CD4-positive, alpha-beta T cell (primary cell): Measurements from ENCODE around the gene EXO5. TPM values are rescaled to one million over a fixed set of nuclear protein-coding genes. Genes with fewer than 3 reads are reported as not detected.

Experiments
- ATAC-seq: fragments of 200-7000 bp; cut with Tn5 transposase; one replicate; pipeline ENCODE4 v1.10.0; 2022; ENCODE audit warnings: mild to moderate bottlenecking; ENCODE audit not compliant: poor library complexity
- CTCF ChIA-PET: fragments of 350-600 bp; sonication (Branson Sonifier 250); formaldehyde crosslinking; loops from one replicate; lab custom pipeline; 2021; ENCODE audit warnings: antibody characterized with exemption, inconsistent platforms; lab: Charles Lee
- POLR2A ChIA-PET: fragments of 350-600 bp; sonication (Branson Sonifier 250); formaldehyde crosslinking; loops from one replicate; lab custom pipeline; 2021; ENCODE audit warnings: antibody characterized with exemption, inconsistent platforms; lab: Charles Lee
- DNase-seq, 14 experiments: peaks; one replicate each; pipeline ENCODE4 v3.0.0-alpha.2; 2013 to 2020; ENCODE audit warnings: mixed read lengths in 2 of 14
- H3K27ac ChIP-seq, 2 donors: one replicate each; pipeline versions ENCODE4 v1.5.1 to v1.7.0; 2013; ENCODE audit warnings: low read length in 2 of 2, low read depth in 1 of 2, mild to moderate bottlenecking in 1 of 2
- H3K27me3 ChIP-seq, 2 experiments: 1 replicate in 1 of 2; 2 replicates in 1 of 2; pipeline versions ENCODE4 v1.6.1 to v1.7.0; 2013; ENCODE audit warnings: low read length in 2 of 2, control low read depth in 1 of 2, mild to moderate bottlenecking in 1 of 2, moderate library complexity in 1 of 2; ENCODE audit not compliant: insufficient read depth in 2 of 2, control insufficient read depth in 1 of 2
- H3K36me3 ChIP-seq: one replicate; pipeline ENCODE4 v1.6.1; 2013; ENCODE audit warnings: low read length, control low read depth; ENCODE audit not compliant: insufficient read depth
- H3K4me1 ChIP-seq: one replicate; pipeline ENCODE4 v1.6.1; 2013; ENCODE audit warnings: low read length, control low read depth; ENCODE audit not compliant: insufficient read depth
- H3K4me3 ChIP-seq: one replicate; pipeline ENCODE4 v1.5.1; 2013; ENCODE audit warnings: mild to moderate bottlenecking, low read length, moderate library complexity
- H3K9me3 ChIP-seq, 2 experiments: 1 replicate in 1 of 2; 2 replicates in 1 of 2; pipeline versions ENCODE4 v1.6.1 to v1.7.0; 2013; ENCODE audit warnings: low read length in 2 of 2, mild to moderate bottlenecking in 2 of 2, control low read depth in 1 of 2, moderate library complexity in 1 of 2; ENCODE audit not compliant: control insufficient read depth in 1 of 2, insufficient read depth in 1 of 2
- H3K27ac Mint-ChIP-seq: one replicate; pipeline ENCODE4 v1.8.0; 2020; ENCODE audit warnings: mixed read lengths
- H3K27me3 Mint-ChIP-seq: one replicate; pipeline ENCODE4 v1.8.0; 2021; ENCODE audit warnings: mixed read lengths
- H3K36me3 Mint-ChIP-seq: one replicate; pipeline ENCODE4 v1.8.0; 2021; ENCODE audit warnings: low read depth, mixed read lengths
- H3K4me1 Mint-ChIP-seq: one replicate; pipeline ENCODE4 v1.8.0; 2021; ENCODE audit warnings: low read depth, mixed read lengths
- H3K4me3 Mint-ChIP-seq: one replicate; pipeline ENCODE4 v1.8.0; 2020; ENCODE audit warnings: mild to moderate bottlenecking, mixed read lengths
- H3K9me3 Mint-ChIP-seq: one replicate; pipeline ENCODE4 v1.8.0; 2020; ENCODE audit warnings: mixed read lengths
- CTCF ChIP-seq: fragments of 200-600 bp; IDR thresholded peaks from one replicate; pipeline ENCODE4 v1.8.0; 2022; ENCODE audit warnings: antibody characterized with exemption, mild to moderate bottlenecking
- intact Hi-C, 2 experiments: fragments of 100-400 bp; cut with DNase I in 1 of 2; cut with micrococcal nuclease in 1 of 2; formaldehyde crosslinking; loops; one replicate each; pipeline versions ENCODE4 v1.15.1 to v1.9.0; 2023 to 2025; cut with DNase I, micrococcal nuclease
- total RNA-seq, 174 experiments: library from RNA in 2 of 174; stranded (reverse) in 2 of 174; gene quantifications; one replicate each; pipeline ENCODE4 v1.2.3 and lab custom pipeline; 2021 to 2026

The EXO5 gene
- total RNA-seq, 2 experiments from 2014 or later = 4.5 to 4.9 TPM

GRCh38 chr1:40532062-40532389 is 23.5 kb downstream of the EXO5 start:
- Histone ChIP-seq H3K27ac (peak overlapping the region; percentile 36 to 66), H3K9me3 (peaks cover 0 to 5% of the 10 kb centered on the region in 2 experiments), H3K4me3 (peak overlapping the region; percentile 80), H3K27me3 (no peaks in the 10 kb centered on the region), H3K36me3 (peaks cover 4% of the 10 kb centered on the region), H3K4me1 (peaks cover 12% of the 10 kb centered on the region)
- POLR2A ChIA-PET = interaction anchor here (1.0 to 2.8 kb wide), 10 partner anchors 23 to 492 kb away, joined by 3 to 13 read pairs (median 4); partner anchors contain the start of genes CITED4, EXO5, NFYC and ZFP69
- ATAC-seq (no peak), DNase-seq (no peak)
- intact Hi-C loops = loop anchor here in 1 of 2 experiments (5.0 kb wide), 5 partner anchors 135 to 650 kb away; partner anchors contain the start of genes CAP1, RIMS3, TRIT1 and ZMPSTE24
- TF ChIP-seq CTCF = no peak
- Mint-ChIP-seq H3K27me3 (peaks cover 7% of the 10 kb centered on the region), H3K4me3 (peak overlapping the region; percentile 95), H3K4me1 (peaks cover 28% of the 10 kb centered on the region), H3K27ac (peak overlapping the region; percentile 78), H3K9me3 (peaks cover 3% of the 10 kb centered on the region), H3K36me3 (peaks cover 22% of the 10 kb centered on the region)
- CTCF ChIA-PET = interaction anchor here (1.1 to 3.0 kb wide), 5 partner anchors 19 to 127 kb away, joined by 3 to 10 read pairs (median 6); partner anchors contain the start of genes EXO5 and ZFP69B

- peak in 5 of 14 experiments; percentile 1 to 63 (median 50) for DNase-seq
- POLR2A ChIA-PET = interaction anchor here (0.7 to 2.8 kb wide), 2 partner anchors 55 to 83 kb away, joined by 3 to 13 read pairs; partner anchors contain the start of genes ZFP69 and ZFP69B
- Histone ChIP-seq H3K4me1 (peaks cover 12% of the 10 kb centered on the region), H3K4me3 (no peak overlapping the region), H3K9me3 (peaks cover 0 to 5% of the 10 kb centered on the region in 2 experiments), H3K36me3 (peaks cover 4% of the 10 kb centered on the region), H3K27ac (no peak overlapping the region), H3K27me3 (no peaks in the 10 kb centered on the region)
- Mint-ChIP-seq H3K4me1 (peaks cover 28% of the 10 kb centered on the region), H3K4me3 (peak overlapping the region; percentile 54), H3K27me3 (peaks cover 7% of the 10 kb centered on the region), H3K9me3 (peaks cover 3% of the 10 kb centered on the region), H3K36me3 (peaks cover 28% of the 10 kb centered on the region), H3K27ac (peak overlapping the region; percentile 78)
- intact Hi-C loops = loop anchor here in 1 of 2 experiments (5.0 kb wide), 5 partner anchors 134 to 651 kb away; partner anchors contain the start of genes CAP1, RIMS3, TRIT1 and ZMPSTE24
- no peak for ATAC-seq
- CTCF ChIA-PET = interaction anchor here (1.1 to 3.0 kb wide), 7 partner anchors 18 to 159 kb away, joined by 3 to 10 read pairs (median 4); partner anchors contain the start of genes EXO5, NFYC and ZFP69B
- peak; percentile 67 for TF ChIP-seq CTCF
Observed at GRCh38 chr1:40532844-40533424, 24.4 kb downstream of the EXO5 start.

GRCh38 chr1:40534589-40534988 is 26.0 kb downstream of the EXO5 start:
- no peak overlapping the region for H3K27ac Mint-ChIP-seq
- H3K36me3 Mint-ChIP-seq = peaks cover 32% of the 10 kb centered on the region
- intact Hi-C loops = loop anchor here in 1 of 2 experiments (5.0 kb wide), 5 partner anchors 133 to 652 kb away; partner anchors contain the start of genes CAP1, RIMS3, TRIT1 and ZMPSTE24
- CTCF ChIA-PET = no interaction called here
- Histone ChIP-seq H3K4me3 (no peak overlapping the region), H3K36me3 (peaks cover 4% of the 10 kb centered on the region), H3K27ac (no peak overlapping the region), H3K9me3 (no peaks in the 10 kb centered on the region), H3K4me1 (peaks cover 12% of the 10 kb centered on the region), H3K27me3 (no peaks in the 10 kb centered on the region)
- ATAC-seq (no peak), DNase-seq (no peak)
- peaks cover 3% of the 10 kb centered on the region for H3K9me3 Mint-ChIP-seq
- POLR2A ChIA-PET = no interaction called here
- H3K4me3 Mint-ChIP-seq = no peak overlapping the region
- no peak for TF ChIP-seq CTCF
- peaks cover 28% of the 10 kb centered on the region for H3K4me1 Mint-ChIP-seq
- H3K27me3 Mint-ChIP-seq = no peaks in the 10 kb centered on the region
